ENCODE measurements around the gene PCNX2.
"Not testable (repeated sequence)": the region's sequence is repeated elsewhere in the genome, so short reads cannot be mapped to it uniquely, and the experiment has no call there.

PCNX2 gene

GRCh38 chr1:233003638-233004037, 291.9 kb downstream of the PCNX2 start:
- DNase-seq: not testable (repeated sequence)

- no peak for DNase-seq
Observed at GRCh38 chr1:232999956-233000625, 295.4 kb downstream of the PCNX2 start.

DNA sequence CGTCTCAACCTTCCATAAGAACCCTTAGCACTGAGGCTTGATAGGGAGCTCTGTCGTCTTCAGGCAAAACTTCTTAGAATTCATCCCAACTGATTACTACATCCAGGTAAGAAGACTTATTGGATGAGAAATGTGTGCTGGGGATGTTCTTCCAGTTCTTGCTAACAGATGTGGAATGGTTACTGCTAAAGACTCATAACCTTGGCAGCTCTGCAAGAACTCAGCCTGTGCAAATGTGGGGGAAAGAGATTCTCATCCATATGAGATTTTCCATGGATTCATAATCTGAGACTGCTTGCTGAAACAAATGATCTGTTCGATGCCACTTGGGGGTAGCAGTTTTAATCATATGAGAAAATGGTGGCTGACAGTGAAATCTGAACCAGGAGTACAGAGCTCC, 296.9 kb downstream of the PCNX2 start:
- no peak for DNase-seq

- no peak for DNase-seq
Observed at GRCh38 chr1:232998138-232998537, 297.4 kb downstream of the PCNX2 start.

DNA sequence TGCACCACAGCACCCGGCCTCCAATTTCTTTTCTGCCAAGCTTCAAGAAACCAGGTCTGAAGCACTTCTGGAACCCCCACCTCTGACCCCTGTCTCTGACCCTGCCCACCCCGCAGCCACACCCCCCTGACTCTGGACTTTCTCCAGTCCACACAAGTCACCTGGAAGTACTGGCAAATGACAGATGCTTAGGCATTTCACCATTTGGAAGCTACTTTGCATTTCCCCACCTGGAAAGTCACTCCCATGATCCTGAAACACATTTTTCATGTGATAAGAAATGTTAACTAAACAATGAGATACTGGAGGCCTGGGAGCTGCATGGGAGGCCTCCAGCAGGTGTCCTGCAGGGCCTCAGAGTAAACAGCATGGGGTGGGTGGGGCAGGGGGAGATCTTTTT, 299.4 kb downstream of the PCNX2 start:
- DNase-seq: no peak

DNA sequence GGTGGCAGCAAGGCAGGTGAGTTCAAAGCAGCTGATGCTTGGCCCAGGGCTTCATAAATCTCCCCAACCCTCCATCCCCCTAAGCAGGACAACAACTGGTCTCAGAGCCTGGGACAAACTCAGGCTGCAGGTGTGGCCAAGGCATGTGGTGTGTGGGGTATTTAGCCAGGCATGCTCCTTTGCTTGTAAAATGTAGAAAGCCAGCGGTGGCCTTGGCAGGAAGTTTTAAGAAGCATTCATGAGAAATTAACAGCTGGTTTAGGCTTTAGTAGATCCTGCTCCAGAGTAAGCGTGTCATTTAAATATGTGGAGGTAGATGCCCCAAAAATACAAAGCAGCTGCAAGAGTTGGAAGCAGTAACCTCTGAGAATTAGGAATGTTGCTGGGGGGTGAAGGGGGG, 300.3 kb downstream of the PCNX2 start:
- no peak for DNase-seq

GRCh38 chr1:232993555-232993954, 302.0 kb downstream of the PCNX2 start:
- no peak for DNase-seq

DNA sequence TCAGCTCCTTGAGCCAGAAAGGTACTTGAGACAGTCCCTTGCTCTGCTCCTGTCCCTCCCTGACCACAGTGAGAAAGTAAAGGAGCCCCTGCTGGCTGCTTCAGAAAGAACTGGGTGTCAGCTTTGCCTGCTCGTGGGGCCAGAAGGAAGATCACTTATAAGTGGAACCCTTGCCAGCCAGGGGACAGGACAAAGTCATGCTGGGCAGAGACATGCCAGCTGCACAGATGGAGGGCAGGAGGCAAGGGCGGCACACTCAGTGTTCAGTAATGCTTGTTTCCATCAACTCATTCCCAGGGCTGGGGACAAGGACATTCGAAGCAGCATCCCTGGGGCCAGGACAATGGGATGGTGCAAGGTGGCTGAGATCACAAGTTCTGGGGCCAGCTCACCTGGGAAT, 303.3 kb downstream of the PCNX2 start:
- no peak for DNase-seq

DNA sequence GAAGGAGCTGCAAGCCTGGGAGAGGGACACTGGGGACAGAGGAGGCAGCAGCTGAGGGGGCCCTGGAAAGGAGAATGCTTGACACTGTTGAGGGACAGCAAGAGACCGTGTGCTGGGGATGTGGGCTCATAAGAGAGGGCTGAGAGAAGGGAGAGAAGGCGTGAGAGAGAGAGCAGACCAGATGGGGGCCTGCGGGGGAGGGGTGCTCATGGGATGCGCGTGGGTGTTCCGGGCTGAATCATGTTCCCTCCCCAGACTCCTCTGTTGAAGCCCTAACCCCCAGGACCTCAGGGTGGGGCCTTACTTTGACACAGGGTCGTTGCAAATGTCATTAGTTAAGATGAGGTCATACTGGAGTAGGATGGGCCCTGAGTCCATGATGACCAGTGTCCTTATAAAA, 304.3 kb downstream of the PCNX2 start:
- DNase-seq: no peak

- DNase-seq: no peak
Observed at GRCh38 chr1:232990176-232991128, 305.1 kb downstream of the PCNX2 start.

DNA sequence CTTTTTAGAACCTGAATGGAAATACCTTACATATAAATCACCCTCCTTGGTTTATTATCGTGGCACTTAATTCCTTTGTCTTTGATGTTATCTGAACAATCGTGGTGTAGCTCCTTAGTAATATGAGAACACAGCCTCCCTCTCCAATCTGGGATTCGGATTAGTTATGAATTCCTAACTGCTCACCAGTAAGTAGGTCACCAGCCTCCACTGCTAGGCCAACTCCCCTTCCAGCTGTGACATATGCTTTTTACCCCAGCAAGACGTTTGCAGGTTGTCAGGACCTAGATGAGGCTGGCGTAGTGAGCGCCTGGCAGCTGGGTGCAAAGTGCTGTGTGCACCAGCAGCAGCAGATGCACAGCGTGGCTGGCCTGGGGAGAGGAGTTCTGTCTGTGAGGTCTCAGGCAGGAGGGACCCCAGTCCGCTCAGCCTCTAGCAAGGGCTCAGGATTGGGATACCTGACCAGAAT, 306.9 kb downstream of the PCNX2 start:
- DNase-seq: no peak

DNA sequence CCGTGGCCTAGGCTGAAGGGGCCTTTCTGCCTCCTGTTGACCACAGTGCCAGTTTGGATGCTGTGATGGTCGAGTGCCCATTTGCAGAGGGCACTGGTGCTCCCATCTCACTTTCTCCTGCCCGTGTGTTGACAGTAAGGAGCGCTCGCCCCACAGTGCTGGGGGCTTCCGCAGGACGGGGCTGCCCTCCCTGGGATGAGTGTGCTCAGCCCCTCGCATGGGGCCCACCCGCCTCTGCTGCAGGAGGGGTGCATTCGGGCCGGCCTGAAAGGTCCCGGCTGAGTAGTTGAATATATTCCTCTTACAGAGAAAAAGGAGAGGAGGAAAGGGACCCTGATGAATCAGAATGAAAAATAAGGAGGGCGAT, 307.8 kb downstream of the PCNX2 start:
- DNase-seq: no peak

GRCh38 chr1:232987046-232987773, 308.3 kb downstream of the PCNX2 start:
- DNase-seq: no peak

DNA sequence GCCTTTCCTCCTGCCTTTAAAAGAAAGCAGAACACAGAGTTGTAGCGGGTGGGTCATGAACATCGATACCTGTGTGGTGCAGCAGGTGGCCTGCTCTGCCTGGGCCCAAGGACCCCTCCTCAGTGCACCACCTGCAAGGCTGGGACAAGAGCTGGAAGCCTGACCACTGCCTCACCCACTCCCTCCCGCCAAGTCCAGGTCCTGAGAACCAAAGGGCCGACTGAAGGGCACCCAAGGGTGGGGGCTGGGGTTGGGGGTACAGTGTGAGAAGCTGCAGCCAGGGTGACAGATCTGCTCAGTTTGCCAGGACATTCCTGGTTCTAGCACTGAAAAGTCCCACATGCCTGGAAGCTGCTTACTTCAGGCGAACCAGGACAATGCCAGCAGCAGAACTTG, 309.0 kb downstream of the PCNX2 start:
- DNase-seq: no peak

GRCh38 chr1:232985882-232986526, 309.5 kb downstream of the PCNX2 start:
- DNase-seq: no peak

DNA sequence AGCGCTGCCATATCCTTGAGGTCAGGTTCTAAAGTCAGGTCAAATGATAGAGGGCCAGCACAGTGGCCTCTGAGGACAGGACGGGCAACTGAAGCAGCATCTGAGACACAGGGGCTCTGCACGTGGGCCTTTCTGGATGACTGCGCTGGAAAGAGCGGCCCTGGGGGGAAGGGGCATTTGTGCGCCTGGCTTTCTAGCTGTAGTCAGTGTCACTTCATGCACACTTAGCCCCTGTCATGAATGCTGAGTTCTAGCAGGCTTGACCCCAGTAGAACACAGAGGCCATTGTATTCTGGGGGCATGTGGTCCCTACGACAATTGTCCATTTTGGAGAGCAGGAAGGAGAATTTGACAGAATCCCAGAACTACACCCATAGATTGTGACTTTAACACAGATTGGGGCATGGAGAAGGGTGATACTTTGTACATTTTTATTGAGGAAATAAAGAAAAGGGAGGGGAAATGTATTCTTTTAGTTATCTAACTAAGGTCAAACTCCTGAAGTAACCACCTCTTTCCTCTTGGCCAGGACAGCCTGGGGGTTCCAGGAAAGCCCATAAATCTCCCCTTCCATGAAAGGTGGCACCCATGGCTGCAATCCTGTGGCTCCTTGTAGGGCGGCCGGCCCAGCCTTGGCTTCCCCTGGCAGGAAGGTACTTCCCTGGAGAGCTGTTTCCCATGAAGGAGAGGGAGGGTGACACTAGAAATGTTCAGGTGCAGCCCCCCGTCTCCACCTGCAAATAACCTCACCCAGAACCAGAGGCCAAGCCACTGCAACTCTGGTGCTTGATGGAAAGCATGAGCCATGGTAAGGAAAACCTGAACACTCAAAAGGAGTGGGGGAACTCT, 310.7 kb downstream of the PCNX2 start:
- DNase-seq: no peak

- no peak for DNase-seq
Observed at GRCh38 chr1:232983817-232984567, 311.5 kb downstream of the PCNX2 start.

DNA sequence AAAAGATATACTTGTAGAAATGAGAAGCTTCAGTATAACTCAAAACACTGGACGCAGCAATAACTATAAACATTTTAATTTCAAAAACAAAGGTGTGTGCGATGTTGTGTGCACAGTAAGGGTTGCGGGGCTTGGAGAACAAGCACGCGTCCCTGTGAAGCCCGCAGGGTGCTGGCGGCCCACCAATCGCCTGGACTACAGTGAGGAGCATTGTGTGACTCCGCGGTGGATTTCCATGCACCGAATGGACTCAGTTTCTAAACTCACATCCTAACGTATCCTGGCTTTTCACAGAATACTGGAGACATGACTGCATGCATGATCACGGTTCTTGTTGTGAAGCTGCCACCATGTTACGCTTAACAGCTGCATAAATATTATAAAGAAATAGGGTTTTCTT, 312.1 kb downstream of the PCNX2 start:
- no peak for DNase-seq

DNA sequence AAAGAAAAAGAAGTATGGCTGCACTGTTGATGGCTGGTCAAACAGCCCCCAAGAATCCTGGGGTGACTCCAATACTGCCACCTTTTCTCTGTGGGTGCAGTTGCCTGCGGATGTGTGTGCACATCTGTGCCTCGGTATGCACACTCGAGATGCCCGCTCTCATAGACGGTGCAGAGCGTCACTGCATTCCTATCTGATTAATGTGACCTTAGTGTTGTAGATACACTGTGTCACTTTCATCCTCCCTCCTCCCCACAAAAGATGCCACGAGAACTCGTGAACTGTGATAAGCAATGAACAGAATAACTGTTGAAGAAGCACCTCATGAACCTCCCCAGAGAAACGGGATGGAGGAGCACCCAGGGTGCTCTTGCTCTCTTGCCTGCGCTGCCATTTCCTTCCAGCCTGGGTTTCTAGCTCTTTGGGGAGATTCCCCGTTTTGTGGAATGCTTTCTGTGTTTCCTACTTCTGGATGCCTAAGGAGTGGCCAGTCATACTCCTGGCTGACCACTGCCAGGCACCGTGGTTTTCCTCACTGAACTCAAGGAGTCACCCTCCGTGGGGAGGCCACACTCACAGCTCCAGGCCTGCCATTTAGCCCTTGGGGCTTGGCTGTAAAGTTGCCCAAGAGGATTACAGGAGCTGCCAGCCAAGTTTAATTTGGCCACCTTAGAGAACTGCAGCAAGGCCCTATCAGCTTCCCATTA, 313.1 kb downstream of the PCNX2 start:
- no peak for DNase-seq

GRCh38 chr1:232980986-232981560, 314.5 kb downstream of the PCNX2 start:
- no peak for DNase-seq

Data from T-helper 9 cell (primary cell).